PC-9 (cell line): ENCODE results near the gene TNFSF11.

Source experiments
- EZH2 ChIP-seq: fragments of 200-600 bp; sonication (generic); IDR thresholded peaks from 2 replicates; pipeline ENCODE4 v1.8.0; 2017; ENCODE audit warnings: antibody characterized with exemption, low read depth
- TF ChIP-seq, protein P1 (sequence below): fragments of 200-600 bp; sonication (generic); conservative IDR thresholded peaks from 2 replicates; pipeline ENCODE4 v1.6.1; 2017; ENCODE audit warnings: mixed run types, antibody characterized with exemption, mild to moderate bottlenecking, moderate library complexity

DNA sequence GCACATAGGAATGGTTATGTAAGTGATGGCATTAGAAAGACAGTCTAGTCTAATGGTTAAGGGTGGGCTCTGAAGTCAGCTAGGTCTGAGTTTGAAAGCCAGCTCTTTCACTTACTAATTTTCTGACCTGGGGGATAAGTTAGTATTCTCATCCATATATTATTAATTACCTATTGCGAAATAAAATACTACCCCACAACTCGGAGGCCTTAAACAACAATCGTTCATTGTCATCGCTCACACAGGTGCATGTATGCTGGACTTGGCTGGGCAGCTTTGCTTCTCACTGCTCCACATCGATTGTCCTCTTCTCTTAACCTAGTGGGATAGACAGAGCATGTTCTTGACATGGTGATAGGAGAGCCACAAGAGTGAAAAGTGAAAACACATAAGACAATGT lies 54.7 kb downstream of the TNFSF11 start:
- TF ChIP-seq, protein P1, sequence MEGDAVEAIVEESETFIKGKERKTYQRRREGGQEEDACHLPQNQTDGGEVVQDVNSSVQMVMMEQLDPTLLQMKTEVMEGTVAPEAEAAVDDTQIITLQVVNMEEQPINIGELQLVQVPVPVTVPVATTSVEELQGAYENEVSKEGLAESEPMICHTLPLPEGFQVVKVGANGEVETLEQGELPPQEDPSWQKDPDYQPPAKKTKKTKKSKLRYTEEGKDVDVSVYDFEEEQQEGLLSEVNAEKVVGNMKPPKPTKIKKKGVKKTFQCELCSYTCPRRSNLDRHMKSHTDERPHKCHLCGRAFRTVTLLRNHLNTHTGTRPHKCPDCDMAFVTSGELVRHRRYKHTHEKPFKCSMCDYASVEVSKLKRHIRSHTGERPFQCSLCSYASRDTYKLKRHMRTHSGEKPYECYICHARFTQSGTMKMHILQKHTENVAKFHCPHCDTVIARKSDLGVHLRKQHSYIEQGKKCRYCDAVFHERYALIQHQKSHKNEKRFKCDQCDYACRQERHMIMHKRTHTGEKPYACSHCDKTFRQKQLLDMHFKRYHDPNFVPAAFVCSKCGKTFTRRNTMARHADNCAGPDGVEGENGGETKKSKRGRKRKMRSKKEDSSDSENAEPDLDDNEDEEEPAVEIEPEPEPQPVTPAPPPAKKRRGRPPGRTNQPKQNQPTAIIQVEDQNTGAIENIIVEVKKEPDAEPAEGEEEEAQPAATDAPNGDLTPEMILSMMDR = no peak
- TF ChIP-seq EZH2 = no peak
